Fibroblast of lung (primary cell): Measurements from ENCODE around the gene GRID2IP.

Experiments
- EZH2 ChIP-seq: IDR thresholded peaks from 2 replicates; pipeline ENCODE4 v1.5.1; 2012; ENCODE audit warnings: low read length, control low read depth, mild to moderate bottlenecking; ENCODE audit errors: missing control alignments
- TF ChIP-seq, protein P1 (sequence below), 2 donors: IDR thresholded peaks in 1 of 2; conservative IDR thresholded peaks in 1 of 2; 1 replicate in 1 of 2; 2 replicates in 1 of 2; pipeline ENCODE4 v1.5.1; 2011 to 2012; ENCODE audit warnings: low read length in 2 of 2, control low read depth in 1 of 2, inconsistent platforms in 1 of 2, low read depth in 1 of 2, mild to moderate bottlenecking in 1 of 2

DNA sequence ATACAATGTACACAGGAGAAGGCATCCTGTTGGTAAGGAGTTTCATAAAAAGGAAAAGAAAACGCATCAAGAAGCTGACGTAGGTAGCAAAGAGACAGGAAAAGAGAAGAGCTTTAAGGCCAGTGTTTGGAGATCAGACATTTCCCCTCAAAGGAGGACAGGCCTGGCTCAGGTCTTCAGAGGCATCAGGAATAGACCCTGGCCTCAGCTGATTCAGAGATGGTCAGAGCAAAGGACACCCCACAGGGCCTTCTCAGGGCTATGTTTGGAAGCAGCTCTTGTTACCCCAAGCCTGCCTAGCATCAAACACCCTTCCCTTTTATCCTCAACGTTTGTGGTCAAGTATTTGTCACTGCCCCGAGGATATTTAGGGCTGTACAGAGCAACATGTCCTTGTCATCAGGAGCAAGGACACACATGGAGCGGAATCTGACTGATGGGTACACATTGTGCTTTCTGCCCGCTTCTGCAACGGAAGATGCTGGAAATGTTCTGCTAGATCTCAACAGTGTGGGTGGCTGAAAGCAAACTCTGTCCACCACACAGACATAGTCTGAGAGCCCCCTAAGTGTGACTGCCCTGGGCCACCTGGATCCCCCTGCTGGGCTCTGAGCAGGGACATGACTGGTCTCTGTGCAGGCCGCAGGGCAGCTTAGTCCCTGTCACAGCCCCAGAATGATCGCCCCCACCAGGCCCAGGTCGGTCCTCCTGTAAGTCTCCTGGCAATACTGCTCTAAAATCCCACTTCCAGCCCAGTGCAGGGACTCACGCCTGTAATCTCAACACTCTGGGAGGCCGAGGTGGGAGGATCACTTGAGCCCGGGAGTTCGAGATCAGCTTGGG lies 25.0 kb upstream of the GRID2IP start:
- TF ChIP-seq, protein P1, sequence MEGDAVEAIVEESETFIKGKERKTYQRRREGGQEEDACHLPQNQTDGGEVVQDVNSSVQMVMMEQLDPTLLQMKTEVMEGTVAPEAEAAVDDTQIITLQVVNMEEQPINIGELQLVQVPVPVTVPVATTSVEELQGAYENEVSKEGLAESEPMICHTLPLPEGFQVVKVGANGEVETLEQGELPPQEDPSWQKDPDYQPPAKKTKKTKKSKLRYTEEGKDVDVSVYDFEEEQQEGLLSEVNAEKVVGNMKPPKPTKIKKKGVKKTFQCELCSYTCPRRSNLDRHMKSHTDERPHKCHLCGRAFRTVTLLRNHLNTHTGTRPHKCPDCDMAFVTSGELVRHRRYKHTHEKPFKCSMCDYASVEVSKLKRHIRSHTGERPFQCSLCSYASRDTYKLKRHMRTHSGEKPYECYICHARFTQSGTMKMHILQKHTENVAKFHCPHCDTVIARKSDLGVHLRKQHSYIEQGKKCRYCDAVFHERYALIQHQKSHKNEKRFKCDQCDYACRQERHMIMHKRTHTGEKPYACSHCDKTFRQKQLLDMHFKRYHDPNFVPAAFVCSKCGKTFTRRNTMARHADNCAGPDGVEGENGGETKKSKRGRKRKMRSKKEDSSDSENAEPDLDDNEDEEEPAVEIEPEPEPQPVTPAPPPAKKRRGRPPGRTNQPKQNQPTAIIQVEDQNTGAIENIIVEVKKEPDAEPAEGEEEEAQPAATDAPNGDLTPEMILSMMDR (conservative IDR thresholded peaks at IDR 0.05 in 1 of 2, IDR thresholded peaks at IDR 0.05 in 1 of 2; ENCODE audit: low read depth in 1 of 2, low read length in 2 of 2), result no peak
- no peak for TF ChIP-seq EZH2
